ENCODE measurements around the gene PLXNB2.
"Not testable (repeated sequence)": the region's sequence is repeated elsewhere in the genome, so short reads cannot be mapped to it uniquely, and the experiment has no call there.

The PLXNB2 gene

DNA sequence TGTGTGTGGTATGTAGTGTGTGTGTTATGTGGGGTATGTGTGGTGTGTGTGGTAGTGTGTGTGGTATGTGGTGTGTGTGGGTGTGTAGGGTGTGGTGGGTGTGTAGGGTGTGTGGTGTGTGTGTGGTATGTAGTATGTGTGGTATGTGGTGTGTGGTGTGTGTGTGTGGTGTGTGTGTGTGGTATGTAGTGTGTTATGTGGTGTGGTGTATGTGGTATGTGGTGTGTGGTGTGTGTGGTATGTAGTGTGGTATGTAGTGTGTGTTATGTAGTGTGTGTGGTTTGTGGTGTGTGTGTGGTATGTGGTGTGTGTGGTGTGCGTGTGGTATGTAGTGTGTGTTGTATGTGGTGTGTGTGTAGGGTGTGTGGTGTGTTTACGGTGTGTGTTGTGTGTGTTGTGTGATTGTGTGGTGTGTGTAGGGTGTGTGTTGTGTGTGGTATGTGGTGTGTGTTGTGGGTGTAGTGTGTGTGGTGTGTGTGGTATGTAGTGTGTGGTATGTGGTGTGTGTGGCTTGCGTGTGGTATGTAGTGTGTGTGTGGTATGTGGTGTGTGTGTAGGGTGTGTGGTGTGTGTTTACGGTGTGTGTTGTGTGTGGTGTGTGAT lies 31.5 kb upstream of the PLXNB2 start:
- Mint-ChIP-seq H3K9me3 (no peaks in the 10 kb centered on the region), H3K4me3 (no peak overlapping the region)

GRCh38 chr22:50338042-50338573 lies 30.7 kb upstream of the PLXNB2 start:
- H3K36me3 Mint-ChIP-seq (ENCODE audit: low read depth), result no peaks in the 10 kb centered on the region
- H3K4me3 Mint-ChIP-seq, result no peak overlapping the region
- TF ChIP-seq, protein P1, sequence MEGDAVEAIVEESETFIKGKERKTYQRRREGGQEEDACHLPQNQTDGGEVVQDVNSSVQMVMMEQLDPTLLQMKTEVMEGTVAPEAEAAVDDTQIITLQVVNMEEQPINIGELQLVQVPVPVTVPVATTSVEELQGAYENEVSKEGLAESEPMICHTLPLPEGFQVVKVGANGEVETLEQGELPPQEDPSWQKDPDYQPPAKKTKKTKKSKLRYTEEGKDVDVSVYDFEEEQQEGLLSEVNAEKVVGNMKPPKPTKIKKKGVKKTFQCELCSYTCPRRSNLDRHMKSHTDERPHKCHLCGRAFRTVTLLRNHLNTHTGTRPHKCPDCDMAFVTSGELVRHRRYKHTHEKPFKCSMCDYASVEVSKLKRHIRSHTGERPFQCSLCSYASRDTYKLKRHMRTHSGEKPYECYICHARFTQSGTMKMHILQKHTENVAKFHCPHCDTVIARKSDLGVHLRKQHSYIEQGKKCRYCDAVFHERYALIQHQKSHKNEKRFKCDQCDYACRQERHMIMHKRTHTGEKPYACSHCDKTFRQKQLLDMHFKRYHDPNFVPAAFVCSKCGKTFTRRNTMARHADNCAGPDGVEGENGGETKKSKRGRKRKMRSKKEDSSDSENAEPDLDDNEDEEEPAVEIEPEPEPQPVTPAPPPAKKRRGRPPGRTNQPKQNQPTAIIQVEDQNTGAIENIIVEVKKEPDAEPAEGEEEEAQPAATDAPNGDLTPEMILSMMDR (IDR thresholded peaks at IDR 0.05; ENCODE audit: unreplicated experiment in 3 of 3), result no peak
- H3K9me3 Mint-ChIP-seq, result no peaks in the 10 kb centered on the region
- H3K27ac Mint-ChIP-seq, result no peak overlapping the region
- H3K4me1 Mint-ChIP-seq, result no peaks in the 10 kb centered on the region
- no peaks in the 10 kb centered on the region for H3K27me3 Mint-ChIP-seq (ENCODE audit: low read depth)

More for the DNA sequence above, 31.5 kb upstream of the PLXNB2 start:
- no peaks in the 10 kb centered on the region for H3K27me3 Mint-ChIP-seq (ENCODE audit: low read depth)
- no peaks in the 10 kb centered on the region for H3K36me3 Mint-ChIP-seq (ENCODE audit: low read depth)
- H3K4me1 Mint-ChIP-seq, result no peaks in the 10 kb centered on the region
- H3K27ac Mint-ChIP-seq, result no peak overlapping the region
- TF ChIP-seq, protein P1 (IDR thresholded peaks at IDR 0.05; ENCODE audit: unreplicated experiment in 3 of 3), result no peak

DNA sequence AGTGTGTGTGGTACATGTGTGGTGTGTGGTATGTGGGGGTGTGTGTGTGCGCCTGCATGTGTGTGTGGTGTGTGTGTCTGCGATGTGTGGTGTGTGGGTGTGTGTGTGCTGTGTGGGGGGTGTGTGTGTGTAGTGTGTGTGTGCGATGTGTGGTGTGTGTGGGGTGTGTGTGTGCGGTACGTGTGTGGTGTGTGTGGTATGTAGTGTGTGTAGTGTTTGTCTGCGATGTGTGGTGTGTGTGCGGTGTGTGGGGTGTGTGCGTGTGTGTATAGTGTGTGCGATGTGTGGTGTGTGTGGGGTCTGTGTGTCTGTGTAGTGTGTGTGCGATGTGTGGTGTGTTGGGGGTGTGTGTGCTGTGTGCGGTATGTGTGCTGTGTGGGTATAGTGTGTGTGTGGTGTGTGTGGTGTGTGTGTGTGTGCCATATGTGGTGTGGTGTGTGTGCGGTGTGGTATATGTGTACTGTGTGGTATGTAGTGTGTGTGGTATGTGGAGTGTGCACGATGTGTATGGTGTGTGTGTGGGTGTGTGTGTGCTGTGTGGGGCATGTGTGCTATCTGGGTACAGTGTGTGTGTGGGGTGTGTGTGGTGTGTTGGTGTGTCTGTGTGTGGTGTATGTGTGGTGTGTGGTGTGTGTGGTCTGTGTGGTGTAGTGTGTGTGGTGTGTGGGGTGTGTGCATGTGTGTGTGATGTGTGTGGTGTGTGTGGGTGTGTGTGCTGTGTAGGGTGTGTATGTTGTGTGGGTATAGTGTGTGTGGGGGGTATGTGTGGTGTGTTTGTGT lies 30.0 kb upstream of the PLXNB2 start:
- Mint-ChIP-seq H3K4me3 (no peak overlapping the region), H3K36me3 (ENCODE audit: low read depth) (no peaks in the 10 kb centered on the region), H3K9me3 (no peaks in the 10 kb centered on the region), H3K4me1 (no peaks in the 10 kb centered on the region), H3K27me3 (ENCODE audit: low read depth) (no peaks in the 10 kb centered on the region), H3K27ac (no peak overlapping the region)
- TF ChIP-seq, protein P1 (IDR thresholded peaks at IDR 0.05; ENCODE audit: unreplicated experiment in 3 of 3), result no peak

GRCh38 chr22:50334433-50334832 lies 27.0 kb upstream of the PLXNB2 start:
- H3K9me3 Mint-ChIP-seq; H3K27ac Mint-ChIP-seq; H3K4me3 Mint-ChIP-seq; H3K36me3 Mint-ChIP-seq (ENCODE audit: low read depth); H3K4me1 Mint-ChIP-seq; H3K27me3 Mint-ChIP-seq (ENCODE audit: low read depth): not testable (repeated sequence)

DNA sequence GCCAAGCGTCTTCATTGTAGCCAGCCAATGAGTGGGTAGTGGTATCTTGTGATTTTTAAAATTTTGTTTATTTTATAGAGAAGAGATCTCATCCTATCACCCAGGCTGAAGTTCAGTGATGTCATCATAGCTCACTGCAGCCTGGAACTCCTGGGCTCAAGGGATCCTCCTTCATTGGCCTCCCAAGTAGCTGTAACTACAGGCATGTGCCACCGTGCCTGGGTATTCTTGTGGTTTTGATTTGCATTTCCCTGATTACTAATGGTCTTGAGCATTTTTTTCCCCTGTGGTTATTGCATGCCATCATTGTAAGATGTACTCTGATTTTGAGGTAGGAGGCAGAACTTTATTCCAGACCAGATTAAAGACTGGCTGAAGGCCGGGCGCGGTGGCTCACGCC lies 21.8 kb upstream of the PLXNB2 start:
- peak overlapping the region in 2 of 3 experiments; percentile 59 to 60 for H3K4me3 Mint-ChIP-seq
- TF ChIP-seq, protein P1 (IDR thresholded peaks at IDR 0.05; ENCODE audit: unreplicated experiment in 3 of 3), result no peak

GRCh38 chr22:50327711-50328019 lies 20.2 kb upstream of the PLXNB2 start:
- peak overlapping the region; percentile 81 to 85 (median 82) for H3K4me3 Mint-ChIP-seq
- no peaks in the 10 kb centered on the region for H3K9me3 Mint-ChIP-seq
- H3K27ac Mint-ChIP-seq, result peak overlapping the region in 2 of 3 experiments; percentile 79 to 85
- no peaks in the 10 kb centered on the region for H3K36me3 Mint-ChIP-seq (ENCODE audit: low read depth)
- TF ChIP-seq, protein P1 (IDR thresholded peaks at IDR 0.05; ENCODE audit: unreplicated experiment in 3 of 3), result no peak
- H3K4me1 Mint-ChIP-seq, result peaks cover 7% of the 10 kb centered on the region
- peaks cover 5% of the 10 kb centered on the region for H3K27me3 Mint-ChIP-seq (ENCODE audit: low read depth)

More for the DNA sequence above, 21.8 kb upstream of the PLXNB2 start:
- H3K9me3 Mint-ChIP-seq, result no peaks in the 10 kb centered on the region
- H3K36me3 Mint-ChIP-seq (ENCODE audit: low read depth), result no peaks in the 10 kb centered on the region
- peaks cover 7% of the 10 kb centered on the region for H3K4me1 Mint-ChIP-seq
- peak overlapping the region in 1 of 3 experiments; percentile 31 for H3K27ac Mint-ChIP-seq
- H3K27me3 Mint-ChIP-seq (ENCODE audit: low read depth), result peaks cover 5% of the 10 kb centered on the region

Data from nephron (organoid).